CD4-positive, alpha-beta memory T cell (primary cell): ENCODE data around the gene BLOC1S4. TPM values are rescaled to one million over a fixed set of nuclear protein-coding genes. Genes with fewer than 3 reads are reported as not detected.
A peak's percentile ranks its signal among the peaks of the same experiment; 100 is the strongest.

Experiments
- CTCF ChIA-PET: fragments of 350-600 bp; sonication (Branson Sonifier 250); formaldehyde crosslinking; loops from one replicate; lab custom pipeline; 2021; ENCODE audit warnings: inconsistent platforms; ENCODE audit not compliant: partially characterized antibody; lab: Charles Lee
- POLR2A ChIA-PET: fragments of 350-600 bp; sonication (Branson Sonifier 250); formaldehyde crosslinking; loops from one replicate; lab custom pipeline; 2021; ENCODE audit not compliant: partially characterized antibody; lab: Charles Lee
- DNase-seq, 5 donors: peaks; one replicate each; pipeline versions ENCODE4 v3.0.0 to v3.0.0-alpha.2; 2020 to 2022; ENCODE audit warnings: mixed read lengths in 1 of 5
- H3K27ac ChIP-seq: one replicate; pipeline ENCODE4 v1.7.0; 2013; ENCODE audit warnings: low read depth, low read length
- H3K27me3 ChIP-seq: 2 replicates; pipeline ENCODE4 v1.7.0; 2013; ENCODE audit warnings: mild to moderate bottlenecking, low read length, moderate library complexity; ENCODE audit not compliant: insufficient read depth
- H3K36me3 ChIP-seq: 2 replicates; pipeline ENCODE4 v1.7.0; 2013; ENCODE audit warnings: mild to moderate bottlenecking, low read length, moderate library complexity; ENCODE audit not compliant: insufficient read depth
- H3K4me1 ChIP-seq: 2 replicates; pipeline ENCODE4 v1.7.0; 2013; ENCODE audit warnings: mild to moderate bottlenecking, low read length, moderate library complexity; ENCODE audit not compliant: insufficient read depth
- H3K4me3 ChIP-seq, 2 donors: one replicate each; pipeline ENCODE4 v1.7.0; 2013; ENCODE audit warnings: low read length in 2 of 2, mild to moderate bottlenecking in 1 of 2
- H3K9me3 ChIP-seq, 2 donors: one replicate each; pipeline ENCODE4 v1.7.0; 2013; ENCODE audit warnings: low read length in 2 of 2, control low read depth in 1 of 2; ENCODE audit not compliant: control insufficient read depth in 1 of 2
- H3K27ac Mint-ChIP-seq, 7 donors: one replicate each; pipeline ENCODE4 v1.8.0; 2020 to 2021; ENCODE audit warnings: mixed read lengths in 7 of 7, mild to moderate bottlenecking in 6 of 7, inconsistent platforms in 3 of 7, moderate library complexity in 3 of 7
- H3K27me3 Mint-ChIP-seq, 2 donors: one replicate each; pipeline ENCODE4 v1.8.0; 2020 to 2021; ENCODE audit warnings: mixed read lengths in 2 of 2
- H3K36me3 Mint-ChIP-seq, 2 donors: one replicate each; pipeline ENCODE4 v1.8.0; 2020 to 2021; ENCODE audit warnings: mixed read lengths in 2 of 2, inconsistent platforms in 1 of 2, mild to moderate bottlenecking in 1 of 2
- H3K4me1 Mint-ChIP-seq, 4 donors: one replicate each; pipeline ENCODE4 v1.8.0; 2020 to 2021; ENCODE audit warnings: mixed read lengths in 4 of 4, mild to moderate bottlenecking in 1 of 4
- H3K4me3 Mint-ChIP-seq, 8 donors: one replicate each; pipeline ENCODE4 v1.8.0; 2020 to 2021; ENCODE audit warnings: mixed read lengths in 8 of 8, mild to moderate bottlenecking in 7 of 8, moderate library complexity in 6 of 8, inconsistent platforms in 3 of 8
- H3K9me3 Mint-ChIP-seq, 8 donors: one replicate each; pipeline ENCODE4 v1.8.0; 2020 to 2021; ENCODE audit warnings: mixed read lengths in 8 of 8, mild to moderate bottlenecking in 5 of 8, inconsistent platforms in 3 of 8, moderate library complexity in 1 of 8
- intact Hi-C: fragments of 100-400 bp; cut with micrococcal nuclease; formaldehyde crosslinking; loops from one replicate; pipeline ENCODE4 v1.15.1; 2023
- polyA plus RNA-seq, 2 donors: library from polyadenylated mRNA; unstranded; fragments of 300-500 nt; fragmentation: Illumina TruSeq; gene quantifications; one replicate each; pipeline ENCODE4 v1.2.3, GENCODE V29; 2021
- total RNA-seq, 2 experiments: library from RNA; stranded (reverse); gene quantifications; one replicate each; pipeline ENCODE4 v1.2.3, GENCODE V29; 2021

The BLOC1S4 gene
- total and polyA plus RNA-seq, 4 experiments from 2014 or later = 35.3 to 76.2 (median 55.2) TPM

DNA sequence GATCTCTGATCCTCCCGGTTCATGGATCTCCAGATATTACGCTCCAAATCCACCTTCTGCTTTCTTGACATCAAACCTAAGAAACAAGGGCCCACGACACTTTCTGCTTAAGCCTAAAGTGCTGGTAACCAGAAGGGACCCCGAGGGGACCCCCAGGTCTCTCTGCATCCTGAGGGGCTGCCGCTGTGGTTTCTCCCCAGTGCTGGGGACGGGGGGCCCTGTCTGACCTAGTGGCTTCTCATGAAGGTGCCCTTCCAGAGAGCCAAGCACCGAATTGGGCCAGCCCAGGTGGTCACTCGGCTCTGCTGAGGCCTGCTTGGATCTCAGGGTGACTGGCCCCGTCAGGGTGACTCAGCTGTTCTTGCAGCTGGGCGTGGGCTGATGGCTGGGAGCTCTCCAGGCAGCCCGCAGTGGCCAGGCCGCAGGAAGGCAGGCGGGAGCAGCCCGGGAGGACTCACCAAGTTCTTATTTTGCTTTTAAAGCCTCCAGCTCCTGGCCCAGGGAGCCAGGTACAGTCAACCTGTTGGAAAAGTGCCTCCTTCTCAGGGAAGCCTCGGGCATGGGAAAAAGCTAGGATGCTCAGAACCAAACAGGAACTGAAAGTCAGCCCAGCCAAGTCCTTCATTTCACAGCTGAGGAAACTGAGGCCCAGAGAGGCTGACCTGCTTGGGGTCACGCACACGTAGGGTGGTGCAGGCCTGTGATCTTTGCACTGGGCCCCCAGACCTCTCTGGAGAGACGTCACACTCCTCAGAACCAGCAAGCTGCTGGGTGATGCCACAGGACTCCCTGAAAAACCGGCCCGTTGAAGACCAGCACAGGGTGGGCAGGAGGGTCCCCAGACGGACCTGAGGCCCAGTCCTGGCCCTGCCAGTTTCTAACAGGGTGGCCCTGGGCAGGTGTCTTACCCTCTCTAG lies 16.7 kb downstream of the BLOC1S4 start:
- Histone ChIP-seq H3K4me3 (no peak overlapping the region), H3K27me3 (no peaks in the 10 kb centered on the region), H3K9me3 (no peaks in the 10 kb centered on the region), H3K36me3 (no peaks in the 10 kb centered on the region), H3K4me1 (no peaks in the 10 kb centered on the region), H3K27ac (no peak overlapping the region)
- Mint-ChIP-seq H3K27me3 (no peaks in the 10 kb centered on the region), H3K36me3 (no peaks in the 10 kb centered on the region), H3K4me1 (peaks cover 3 to 11% (median 8%) of the 10 kb centered on the region in 4 donors), H3K4me3 (no peak overlapping the region), H3K27ac (no peak overlapping the region), H3K9me3 (no peaks in the 10 kb centered on the region)
- POLR2A ChIA-PET = no interaction called here
- CTCF ChIA-PET = no interaction called here
- intact Hi-C loops = no loop called here
- DNase-seq = no peak

DNA sequence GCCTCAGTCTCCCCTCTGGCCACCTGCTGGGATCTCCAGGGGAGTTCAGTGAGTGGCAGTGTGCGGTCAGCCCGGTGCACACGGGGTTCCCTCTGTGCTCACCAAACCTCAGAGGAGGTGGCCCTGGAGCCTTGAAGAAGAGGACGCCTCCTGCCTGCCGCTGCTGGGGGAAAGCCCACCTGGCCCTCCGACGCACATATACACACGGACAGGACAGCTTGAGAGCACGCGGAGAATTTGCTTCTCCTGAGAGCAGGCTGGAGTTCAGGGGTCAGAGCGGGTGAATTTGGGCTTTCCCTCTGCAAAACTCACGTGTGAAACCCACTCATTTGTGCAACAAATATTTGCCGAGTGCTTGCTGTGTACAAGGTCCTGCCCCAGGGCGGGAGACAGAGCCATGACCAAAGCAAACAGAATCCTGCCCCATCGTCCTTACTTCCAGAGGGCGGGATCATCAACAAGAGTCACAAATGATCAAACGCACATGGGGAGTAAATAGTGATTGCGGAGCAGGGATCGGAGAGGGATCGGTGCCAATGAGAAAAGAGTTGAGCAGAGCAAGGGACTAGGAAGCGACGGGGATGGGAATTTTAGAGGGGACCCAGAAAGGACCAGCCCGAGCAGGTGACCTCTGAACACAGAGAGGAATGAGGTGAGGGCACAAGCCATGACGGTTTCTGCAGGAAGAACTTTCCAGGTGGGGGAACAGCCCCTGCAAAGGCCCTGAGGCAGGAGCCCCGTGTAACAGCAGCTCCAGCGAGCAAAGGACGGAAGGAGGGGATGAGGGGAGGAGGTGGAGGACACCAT lies 17.6 kb downstream of the BLOC1S4 start:
- no peaks in the 10 kb centered on the region for H3K27me3 Mint-ChIP-seq
- intact Hi-C loops = no loop called here
- no peaks in the 10 kb centered on the region for H3K27me3 ChIP-seq
- no peak overlapping the region for H3K4me3 Mint-ChIP-seq
- H3K36me3 ChIP-seq = no peaks in the 10 kb centered on the region
- no peaks in the 10 kb centered on the region for H3K9me3 Mint-ChIP-seq
- no peak overlapping the region for H3K27ac Mint-ChIP-seq
- no peaks in the 10 kb centered on the region for H3K4me1 ChIP-seq
- H3K9me3 ChIP-seq = no peaks in the 10 kb centered on the region
- no peak overlapping the region for H3K27ac ChIP-seq
- POLR2A ChIA-PET = no interaction called here
- no peak for DNase-seq
- H3K4me3 ChIP-seq = no peak overlapping the region
- H3K4me1 Mint-ChIP-seq = peaks cover 0 to 3% (median 1%) of the 10 kb centered on the region in 4 donors
- H3K36me3 Mint-ChIP-seq = no peaks in the 10 kb centered on the region
- CTCF ChIA-PET = no interaction called here

DNA sequence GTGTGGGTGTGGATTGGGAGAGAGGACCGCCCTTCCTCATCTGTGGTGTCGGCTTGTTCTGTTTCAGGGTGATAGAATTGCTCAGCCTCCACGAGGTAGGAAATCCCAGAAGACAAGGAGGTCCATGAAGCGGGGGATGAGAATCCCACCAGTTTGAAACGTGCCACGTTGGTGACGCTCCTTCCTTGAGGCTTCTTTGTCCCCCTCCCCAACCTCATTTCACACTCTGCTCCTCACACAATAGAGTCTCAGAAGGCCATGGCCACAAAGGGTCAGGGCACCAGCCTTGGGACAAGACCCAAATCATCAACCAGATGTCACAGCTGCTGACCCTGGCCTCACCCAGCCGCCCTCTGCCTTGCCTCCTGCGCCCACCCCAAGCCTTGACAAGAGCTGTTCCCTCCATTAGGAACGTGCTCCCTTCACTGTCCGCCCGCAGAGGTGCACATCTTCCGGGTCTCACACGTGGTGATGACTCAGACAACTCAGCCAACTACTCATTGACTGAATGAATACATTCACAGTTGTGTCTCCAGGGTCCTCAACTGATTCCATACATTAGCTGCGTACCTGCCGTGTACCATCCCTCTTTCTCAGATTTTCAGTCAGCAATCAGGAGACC lies 18.3 kb downstream of the BLOC1S4 start:
- H3K27me3 Mint-ChIP-seq = no peaks in the 10 kb centered on the region
- H3K27ac ChIP-seq = no peak overlapping the region
- H3K36me3 Mint-ChIP-seq = no peaks in the 10 kb centered on the region

DNA sequence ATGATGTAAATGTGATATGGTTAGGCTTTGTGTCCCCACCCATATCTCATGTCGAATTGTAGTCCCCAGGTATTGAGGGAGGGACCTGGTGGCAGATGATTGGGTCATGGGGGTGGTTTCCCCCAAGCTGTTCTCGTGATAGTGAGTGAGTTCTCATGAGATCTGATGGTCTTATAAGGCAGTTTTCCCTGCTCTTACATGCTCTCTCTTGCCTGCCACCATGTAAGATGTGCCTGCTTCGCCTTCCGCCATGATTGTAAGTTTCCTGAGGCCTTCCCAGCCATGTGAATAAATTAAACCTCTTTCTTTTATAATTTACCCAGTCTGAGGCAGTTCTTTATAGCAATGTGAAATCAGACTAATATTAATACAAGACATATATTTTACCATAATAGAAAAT lies 23.9 kb downstream of the BLOC1S4 start:
- DNase-seq = no peak
- Histone ChIP-seq H3K9me3 (no peaks in the 10 kb centered on the region), H3K4me3 (no peak overlapping the region), H3K27ac (no peak overlapping the region), H3K36me3 (no peaks in the 10 kb centered on the region), H3K27me3 (no peaks in the 10 kb centered on the region), H3K4me1 (no peaks in the 10 kb centered on the region)
- H3K9me3 Mint-ChIP-seq = peaks cover 0 to 6% (median 2%) of the 10 kb centered on the region in 8 donors
- ChIA-PET CTCF (no interaction called here), POLR2A (no interaction called here)
- H3K4me3 Mint-ChIP-seq = no peak overlapping the region
- H3K27me3 Mint-ChIP-seq = peaks cover 0 to under 1% of the 10 kb centered on the region in 2 donors
- intact Hi-C loops = no loop called here
- H3K36me3 Mint-ChIP-seq = no peaks in the 10 kb centered on the region
- H3K4me1 Mint-ChIP-seq = peaks cover 0 to 5% (median under 1%) of the 10 kb centered on the region in 4 donors
- H3K27ac Mint-ChIP-seq = peak overlapping the region in 1 of 7 donors; percentile 57

More for the DNA sequence above, 18.3 kb downstream of the BLOC1S4 start:
- no peaks in the 10 kb centered on the region for H3K9me3 Mint-ChIP-seq
- no peak for DNase-seq
- POLR2A ChIA-PET = no interaction called here
- H3K27ac Mint-ChIP-seq = no peak overlapping the region
- Histone ChIP-seq H3K36me3 (no peaks in the 10 kb centered on the region), H3K27me3 (no peaks in the 10 kb centered on the region), H3K4me3 (no peak overlapping the region), H3K4me1 (no peaks in the 10 kb centered on the region), H3K9me3 (no peaks in the 10 kb centered on the region)
- intact Hi-C loops = no loop called here
- no peak overlapping the region for H3K4me3 Mint-ChIP-seq
- no peaks in the 10 kb centered on the region for H3K4me1 Mint-ChIP-seq
- CTCF ChIA-PET = interaction anchor here (1.3 kb wide), 1 partner anchor 140 kb away, joined by 4 read pairs; no protein-coding TSS in a partner anchor

DNA sequence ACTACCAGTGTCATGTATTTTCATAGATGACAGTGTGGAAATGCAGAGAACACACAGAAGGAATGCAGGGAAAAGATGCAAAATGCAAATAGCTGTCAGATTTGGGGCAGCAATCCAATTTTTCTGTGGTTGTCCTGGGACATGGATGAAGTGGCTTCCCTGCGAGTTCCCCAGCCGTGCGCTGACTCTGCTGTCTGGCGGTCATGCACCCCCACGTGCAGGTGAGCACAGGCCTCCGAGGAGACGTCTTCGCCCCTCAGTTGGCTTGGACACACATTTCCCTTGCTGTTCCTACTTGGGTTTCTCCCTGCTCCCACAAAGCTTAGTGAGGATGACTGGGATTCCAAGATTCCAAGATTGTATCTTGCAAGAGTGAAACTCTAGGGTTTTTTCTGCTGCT lies 24.4 kb downstream of the BLOC1S4 start:
- Histone ChIP-seq H3K4me1 (no peaks in the 10 kb centered on the region), H3K4me3 (no peak overlapping the region), H3K27me3 (no peaks in the 10 kb centered on the region), H3K9me3 (no peaks in the 10 kb centered on the region), H3K36me3 (no peaks in the 10 kb centered on the region), H3K27ac (no peak overlapping the region)
- Mint-ChIP-seq H3K4me1 (peaks cover 0 to 5% (median under 1%) of the 10 kb centered on the region in 4 donors), H3K9me3 (peaks cover 0 to 6% (median 2%) of the 10 kb centered on the region in 8 donors), H3K27me3 (peaks cover 0 to 1% of the 10 kb centered on the region in 2 donors), H3K36me3 (no peaks in the 10 kb centered on the region), H3K27ac (no peak overlapping the region), H3K4me3 (no peak overlapping the region)
- no peak for DNase-seq
- POLR2A ChIA-PET = no interaction called here
- CTCF ChIA-PET = no interaction called here
- intact Hi-C loops = no loop called here

DNA sequence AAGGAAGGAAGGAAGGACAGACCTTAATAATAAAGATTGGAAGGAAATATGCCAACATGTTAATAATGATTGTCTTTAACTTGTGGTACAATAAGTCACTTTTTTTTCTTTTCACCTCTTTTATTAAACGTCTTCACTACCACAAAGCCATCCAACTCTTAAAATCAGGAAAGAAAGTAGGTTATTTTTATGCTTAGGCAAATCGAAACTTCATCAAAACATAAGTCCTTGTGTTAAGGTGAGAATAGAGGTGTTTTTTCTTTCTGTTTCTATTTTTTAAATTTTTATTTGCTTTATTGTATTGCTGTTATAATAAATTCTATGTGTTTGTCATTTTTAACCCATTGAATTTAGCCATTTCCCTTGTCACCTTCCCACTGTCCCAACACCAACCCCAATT lies 26.5 kb downstream of the BLOC1S4 start:
- peaks cover 0 to 2% of the 10 kb centered on the region in 2 donors for H3K27me3 Mint-ChIP-seq
- DNase-seq = no peak
- intact Hi-C loops = no loop called here
- Histone ChIP-seq H3K27ac (no peak overlapping the region), H3K4me1 (no peaks in the 10 kb centered on the region), H3K36me3 (no peaks in the 10 kb centered on the region), H3K9me3 (no peaks in the 10 kb centered on the region), H3K27me3 (no peaks in the 10 kb centered on the region), H3K4me3 (no peak overlapping the region)
- no peaks in the 10 kb centered on the region for H3K36me3 Mint-ChIP-seq
- H3K4me3 Mint-ChIP-seq = no peak overlapping the region
- CTCF ChIA-PET = no interaction called here
- POLR2A ChIA-PET = no interaction called here
- no peak overlapping the region for H3K27ac Mint-ChIP-seq
- H3K9me3 Mint-ChIP-seq = peaks cover 0 to 6% (median 2%) of the 10 kb centered on the region in 8 donors
- peaks cover 0 to 5% (median under 1%) of the 10 kb centered on the region in 4 donors for H3K4me1 Mint-ChIP-seq
